NCI-H128 (cell line): ENCODE results near the gene ITGAV.
"Not testable (repeated sequence)": the region's sequence is repeated elsewhere in the genome, so short reads cannot be mapped to it uniquely, and the experiment has no call there.

Source experiments
- DNase-seq: peaks from one replicate; lab custom pipeline; 2025; ENCODE audit not compliant: unreplicated experiment; lab: John Stamatoyannopoulos, UW

ITGAV gene

DNA sequence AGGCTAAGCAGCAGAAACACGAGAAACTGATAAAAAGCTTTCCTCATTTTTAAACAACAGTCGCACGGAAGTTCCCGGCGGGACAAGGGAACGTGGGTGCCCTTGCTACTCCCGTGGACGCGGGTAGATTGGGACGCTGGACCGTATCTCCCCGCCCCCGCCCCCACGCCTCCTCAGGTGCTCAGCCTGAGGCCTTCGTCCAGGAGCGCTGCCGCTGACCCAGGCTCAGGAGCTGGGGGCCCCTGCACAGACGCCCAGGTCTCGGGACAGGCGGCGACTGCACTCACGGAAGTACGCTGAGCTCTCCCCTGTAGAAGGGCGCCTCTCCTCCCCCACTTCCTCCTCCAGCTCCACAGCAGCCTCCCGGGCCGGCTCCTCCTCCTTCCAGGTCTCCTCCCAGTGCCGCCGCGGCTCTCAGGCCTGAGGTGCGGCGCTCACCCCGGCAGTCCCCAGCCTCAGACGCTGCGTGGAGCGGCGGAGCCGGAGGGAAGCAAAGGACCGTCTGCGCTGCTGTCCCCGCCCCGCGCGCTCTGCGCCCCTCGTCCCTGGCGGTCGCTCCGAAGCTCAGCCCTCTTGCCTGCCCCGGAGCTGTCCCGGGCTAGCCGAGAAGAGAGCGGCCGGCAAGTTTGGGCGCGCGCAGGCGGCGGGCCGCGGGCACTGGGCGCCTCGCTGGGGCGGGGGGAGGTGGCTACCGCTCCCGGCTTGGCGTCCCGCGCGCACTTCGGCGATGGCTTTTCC is at the start of gene ITGAV:
Gene ITGAV (plus strand): TSS at position 445 of the 738 bp plus-strand sequence. CDS start 283 bp downstream, at position 728.
- peak; percentile 29 for DNase-seq

DNA sequence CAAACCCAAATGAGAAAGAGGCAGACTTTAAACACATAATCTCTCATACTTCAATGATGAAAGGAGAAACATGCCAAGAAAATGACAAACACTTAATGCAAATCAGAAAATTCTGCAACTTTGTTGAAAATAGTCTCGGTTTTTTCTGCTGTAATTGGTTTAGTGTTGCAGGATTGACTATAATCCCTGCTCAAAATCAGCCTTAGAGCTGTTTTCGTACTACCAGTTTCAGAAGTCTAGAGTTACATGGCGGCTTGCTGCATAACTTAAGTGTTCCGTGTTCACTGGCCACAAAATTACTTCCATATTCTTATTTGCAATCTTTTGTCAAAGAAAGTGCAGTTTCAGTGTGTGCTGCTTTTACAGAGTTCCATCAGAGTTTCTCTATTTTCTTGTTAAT is 48.9 kb upstream of the ITGAV start:
- no peak for DNase-seq

DNA sequence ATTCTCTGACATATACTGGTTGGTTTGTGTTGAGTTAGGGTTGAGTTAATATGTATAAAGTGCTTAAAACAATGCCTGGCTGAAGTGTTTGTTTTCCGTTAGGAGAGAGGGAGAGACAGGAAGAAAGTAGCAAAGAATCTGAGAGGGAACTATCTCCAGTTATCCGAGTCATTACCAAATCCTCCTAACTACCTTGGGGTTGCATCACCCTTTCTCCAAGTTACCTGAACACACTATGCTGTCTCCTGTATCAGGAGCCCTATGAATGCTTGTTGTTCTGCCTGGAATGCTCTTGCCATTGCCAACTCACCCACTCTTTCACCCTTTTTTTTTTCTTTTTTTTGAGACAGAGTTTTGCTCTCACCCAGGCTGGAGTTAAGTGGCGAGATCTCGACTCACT is 47.9 kb upstream of the ITGAV start:
- DNase-seq: no peak

DNA sequence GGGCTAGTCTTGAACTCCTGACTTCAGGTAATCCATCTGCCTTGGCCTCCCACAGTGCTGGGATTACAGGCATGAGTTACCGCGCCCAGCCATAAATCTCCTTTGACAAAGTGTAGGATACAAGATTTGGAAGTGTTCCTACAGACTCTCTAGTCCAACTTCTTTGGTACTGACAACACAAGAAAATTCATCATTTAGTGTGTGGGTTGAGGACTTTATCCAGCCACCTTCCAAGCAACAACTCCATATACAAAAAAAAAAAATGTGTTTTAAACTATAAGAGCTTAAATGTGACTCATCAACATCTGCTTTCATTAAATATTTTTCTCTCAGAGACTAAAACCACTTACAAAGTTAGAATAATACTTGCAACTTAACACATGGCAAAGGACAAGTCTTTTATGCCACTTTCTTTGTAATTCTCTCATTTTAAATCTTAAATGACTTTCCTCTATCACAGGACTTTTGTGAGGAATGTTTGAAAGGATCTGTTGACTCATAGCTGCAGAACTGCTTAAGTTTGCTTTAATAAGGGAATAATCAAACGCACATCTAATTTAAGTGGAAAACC is 46.2 kb upstream of the ITGAV start:
- no peak for DNase-seq

DNA sequence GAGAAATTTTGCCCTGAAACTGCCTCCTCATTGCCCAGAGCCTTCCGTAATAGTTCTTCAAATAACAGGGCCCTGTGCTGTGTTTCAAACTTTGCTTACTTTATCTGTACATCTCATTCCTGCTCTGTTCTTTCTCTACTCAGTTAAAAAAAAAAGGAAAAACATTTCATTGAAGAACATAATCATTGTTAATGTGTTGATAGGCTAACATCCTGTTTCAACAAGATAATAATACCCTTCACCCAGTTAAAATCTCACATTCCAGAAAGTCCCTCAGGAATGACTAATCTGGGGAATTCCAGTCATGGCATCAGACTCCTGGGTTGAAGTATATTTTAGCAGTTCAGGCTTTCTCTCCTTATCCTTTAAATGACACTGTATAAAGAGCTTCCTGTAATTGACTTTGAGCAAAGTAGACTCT is 45.6 kb upstream of the ITGAV start:
- DNase-seq: no peak

DNA sequence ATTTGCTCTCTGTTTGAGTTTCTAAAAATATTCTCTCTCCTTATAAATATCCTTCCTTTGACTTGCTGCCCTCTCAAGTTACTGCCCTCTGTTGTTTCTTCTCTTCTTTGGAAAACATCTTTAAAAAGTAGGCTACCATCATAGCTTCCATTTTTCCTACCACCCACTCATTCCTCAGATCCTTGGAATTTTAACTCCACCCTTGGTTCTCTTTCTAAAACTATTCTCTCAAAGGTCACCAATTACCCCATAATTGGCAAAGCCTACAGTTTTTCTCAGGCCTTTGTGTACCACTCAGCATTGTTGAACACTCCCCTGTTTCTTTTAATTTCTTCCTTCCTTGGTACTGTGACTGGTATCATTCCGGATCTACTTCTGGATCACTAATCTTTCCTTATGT is 43.0 kb upstream of the ITGAV start:
- DNase-seq: no peak

DNA sequence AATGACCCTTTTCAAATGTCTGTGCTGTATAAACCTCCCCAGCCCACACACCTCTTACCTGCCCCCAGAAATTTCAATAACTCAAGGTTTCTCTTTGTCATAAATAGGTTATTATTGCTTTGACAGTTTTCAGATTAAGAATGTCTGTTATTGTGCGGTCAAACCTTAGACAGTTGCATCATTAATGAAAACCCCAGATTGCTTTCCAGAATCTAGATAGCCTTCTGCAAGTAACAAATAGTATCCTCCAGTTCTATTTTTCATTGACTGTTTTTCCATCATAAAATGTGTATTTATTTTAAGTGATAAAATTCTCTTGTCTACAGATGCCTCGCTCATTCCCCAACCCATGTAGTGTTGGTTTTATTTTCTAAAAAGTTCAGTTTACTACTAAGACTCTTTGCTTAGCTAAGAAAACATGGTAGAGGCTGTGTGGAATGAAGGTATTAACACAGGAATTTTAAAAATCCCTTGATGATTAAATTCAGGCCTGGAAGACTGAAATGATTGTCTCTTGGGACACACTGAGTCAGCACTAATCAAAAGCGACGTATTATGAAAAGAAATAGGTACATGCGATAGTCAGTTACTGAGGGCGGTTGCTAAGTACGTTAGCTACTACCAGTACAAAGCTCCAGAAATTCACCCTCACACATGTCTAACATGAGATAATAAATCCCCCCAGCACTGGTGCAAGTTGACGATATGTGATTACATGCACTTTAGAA is 38.4 kb upstream of the ITGAV start:
- no peak for DNase-seq

DNA sequence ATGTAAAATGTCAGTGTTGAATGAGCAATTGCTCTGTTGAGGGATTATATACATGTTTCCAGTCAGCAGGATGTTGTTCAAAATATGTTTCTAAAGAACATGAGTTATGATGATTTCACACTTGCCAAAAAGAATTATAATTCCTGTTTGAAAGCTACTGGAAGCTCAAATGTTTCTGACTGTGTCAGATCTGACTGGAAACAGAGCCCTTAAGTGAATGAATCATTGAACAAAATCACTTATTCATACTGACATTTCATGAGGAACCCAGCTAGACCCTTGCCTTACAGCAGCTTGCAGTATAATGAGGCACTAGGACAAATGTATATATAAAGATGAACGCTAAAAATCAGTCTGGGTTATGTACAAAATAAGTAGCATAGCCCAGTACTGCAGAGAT is 35.4 kb upstream of the ITGAV start:
- DNase-seq: no peak

DNA sequence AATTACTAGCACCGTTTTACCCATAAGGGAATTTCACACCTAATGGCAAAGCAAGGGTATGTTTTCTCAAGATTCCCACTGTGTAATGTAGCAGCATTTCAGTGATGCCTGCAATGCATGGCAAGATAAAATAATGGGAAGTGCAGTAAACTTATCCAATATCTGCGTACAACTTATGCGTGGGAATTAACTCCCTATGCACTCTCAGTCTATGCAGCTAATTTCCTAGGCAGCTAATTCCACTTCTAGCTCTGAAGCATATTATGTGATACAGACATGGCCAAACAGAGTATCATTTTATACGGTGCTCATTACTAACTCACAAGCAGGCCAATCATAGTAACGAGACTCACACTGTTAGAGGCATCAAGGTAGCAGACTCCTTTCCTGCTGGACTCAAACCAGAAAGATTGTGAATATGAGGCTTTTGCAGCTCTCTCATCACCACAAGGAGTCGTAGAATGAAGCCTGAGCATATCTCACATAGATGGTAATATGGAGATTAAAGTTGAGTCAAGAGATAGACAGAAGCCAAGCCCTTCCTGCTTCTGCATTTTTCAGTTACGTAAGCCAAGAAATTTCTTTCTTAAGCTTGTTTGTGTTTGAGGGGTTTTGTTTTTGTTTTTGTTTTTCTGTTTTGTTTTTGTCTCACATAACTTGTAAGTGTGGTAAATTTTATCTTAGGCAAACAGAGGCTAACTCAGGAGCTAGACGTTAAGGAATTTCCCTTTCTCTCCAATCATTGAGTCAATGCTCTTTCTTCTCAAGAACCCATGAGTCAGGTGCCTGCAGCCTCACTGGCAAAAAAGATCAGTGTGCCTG is 34.8 kb upstream of the ITGAV start:
- DNase-seq: no peak

DNA sequence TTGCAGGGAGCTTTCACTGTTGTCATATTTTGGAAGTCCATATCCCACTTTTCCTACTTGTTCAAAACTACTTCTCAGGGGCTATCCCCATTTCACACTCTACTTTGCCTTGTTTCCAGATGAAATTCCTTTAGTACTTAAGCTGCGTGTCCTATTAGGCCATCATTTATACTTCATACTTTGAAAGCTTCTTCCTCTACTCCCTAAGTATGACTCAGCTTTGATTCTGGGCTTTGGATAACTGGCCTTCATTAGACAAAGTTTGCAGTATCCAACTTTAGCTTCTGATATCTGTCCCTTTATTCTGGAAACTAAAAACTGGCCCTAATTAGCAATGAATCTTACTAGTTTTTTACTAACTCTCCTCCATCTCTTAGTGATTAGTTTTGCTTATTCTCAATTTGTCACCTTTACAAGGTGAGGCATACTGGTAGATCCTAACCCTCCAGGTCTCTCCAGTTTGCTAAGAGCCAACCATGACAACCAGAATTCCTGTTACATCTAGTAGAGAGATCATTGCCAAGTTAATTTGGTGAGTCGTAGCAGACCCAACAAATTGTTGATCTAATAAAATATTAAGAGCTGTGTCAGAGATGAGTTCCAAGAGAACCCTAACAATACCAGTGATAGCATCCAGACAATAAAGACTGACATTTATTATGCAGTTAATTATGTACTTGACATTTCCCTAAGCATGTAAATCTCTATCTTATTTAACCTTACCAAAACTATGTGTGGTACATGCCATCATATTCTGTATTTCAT is 31.2 kb upstream of the ITGAV start:
- DNase-seq: no peak

DNA sequence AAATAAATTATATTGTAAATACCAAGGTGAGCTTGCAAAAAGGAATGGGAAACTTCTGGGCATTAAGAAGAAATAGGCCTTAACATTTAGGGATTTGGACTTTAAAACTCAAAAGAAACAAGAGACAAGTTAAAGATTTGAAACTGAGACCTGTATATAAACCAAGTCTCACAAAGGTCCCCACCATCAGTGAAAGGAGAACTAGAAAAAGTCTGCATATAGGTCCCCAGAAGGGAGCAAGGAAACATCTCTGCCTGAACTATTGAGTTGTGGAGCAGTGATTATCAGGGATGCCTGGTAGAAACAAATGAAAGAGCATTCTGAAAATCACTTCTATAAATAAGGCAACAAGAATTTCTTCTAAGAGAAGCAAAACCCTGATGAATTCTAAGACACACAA is 30.5 kb upstream of the ITGAV start:
- no peak for DNase-seq

DNA sequence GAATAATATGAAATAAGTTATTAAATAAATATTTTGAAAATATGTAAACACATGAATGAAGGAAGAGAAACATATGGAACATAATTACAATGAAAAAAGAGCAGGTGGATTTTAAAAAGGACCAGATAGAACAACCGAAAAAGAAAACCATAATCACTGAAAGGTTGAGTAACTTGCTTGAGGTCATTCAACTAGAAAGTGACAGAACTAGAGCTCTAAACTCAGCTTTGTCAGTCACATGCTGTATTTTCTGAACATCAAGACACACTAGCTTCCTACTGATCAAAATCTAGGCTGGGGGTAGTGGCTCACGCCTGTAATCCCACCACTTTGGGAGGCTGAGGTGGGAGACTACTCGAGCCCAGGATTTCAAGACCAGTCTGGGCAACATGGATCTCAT is 30.0 kb upstream of the ITGAV start:
- DNase-seq: no peak

DNA sequence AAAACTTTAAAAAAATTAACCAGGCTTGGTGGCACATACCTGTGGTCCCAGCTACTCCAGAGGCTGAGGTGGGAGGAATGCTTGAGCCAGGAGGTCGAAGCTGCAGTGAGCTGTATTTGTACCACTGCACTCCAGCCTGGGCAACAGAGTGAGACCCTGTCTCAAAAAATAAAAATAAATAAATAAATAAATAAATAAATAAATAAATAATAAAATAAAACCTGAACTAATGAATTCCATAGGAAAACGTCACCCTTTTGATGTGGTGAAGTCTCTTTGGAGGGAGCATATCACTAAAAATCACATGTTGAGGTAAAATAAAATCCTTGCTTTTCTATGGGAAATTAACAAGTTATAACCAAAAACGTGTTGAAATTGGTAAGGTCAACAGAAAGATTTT is 29.6 kb upstream of the ITGAV start:
- no peak for DNase-seq

DNA sequence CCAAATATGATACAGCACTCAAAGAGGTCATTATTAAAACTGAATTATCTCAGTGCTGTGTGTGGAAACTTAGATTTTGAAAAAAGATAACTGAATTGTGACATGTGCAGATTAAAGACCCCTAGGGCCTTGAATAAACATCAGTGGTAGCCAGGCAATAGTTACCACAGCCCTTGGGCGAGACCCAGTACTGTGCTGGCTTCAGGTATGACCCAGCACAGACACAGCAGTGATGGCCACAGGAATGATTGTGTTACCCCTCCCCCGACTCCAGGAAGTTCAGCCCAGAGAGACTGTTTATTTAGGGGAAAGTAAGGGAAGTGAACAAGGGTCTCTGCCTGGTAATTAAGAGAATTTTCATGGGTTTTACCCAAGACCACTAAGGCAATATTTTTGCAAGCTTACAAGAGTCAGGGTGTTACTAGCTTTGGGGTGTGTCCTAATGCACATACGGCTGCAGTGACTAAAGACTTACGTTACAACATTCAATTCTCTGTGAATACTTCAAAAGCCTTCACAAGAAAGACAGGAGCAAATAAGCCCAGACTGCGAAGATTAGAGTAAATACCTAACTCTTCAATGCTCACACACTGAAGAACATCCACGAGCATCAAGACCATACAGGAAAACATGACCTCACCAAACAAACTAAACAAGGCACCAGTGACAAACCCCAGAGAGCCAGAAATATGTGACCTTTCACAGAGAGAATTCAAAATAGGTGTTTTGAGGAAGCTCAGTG is 28.2 kb upstream of the ITGAV start:
- DNase-seq: no peak

DNA sequence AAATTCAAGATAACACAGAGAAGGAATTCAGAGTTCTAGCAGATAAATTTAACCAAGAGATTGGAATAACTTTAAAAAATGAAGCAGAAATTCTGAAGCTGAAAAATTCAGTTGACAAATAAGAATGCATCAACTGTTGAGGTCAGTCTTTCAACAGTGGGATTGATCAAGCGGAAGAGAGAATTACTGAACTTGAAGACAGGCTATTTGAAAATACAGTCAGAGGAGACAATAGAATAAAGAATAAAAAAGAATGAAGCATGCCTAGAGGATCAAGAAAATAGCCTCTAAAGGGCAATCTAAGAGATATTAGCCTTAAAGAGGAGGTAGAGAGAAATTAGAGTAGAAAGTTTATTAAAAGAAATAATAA is 27.7 kb upstream of the ITGAV start:
- DNase-seq: no peak

DNA sequence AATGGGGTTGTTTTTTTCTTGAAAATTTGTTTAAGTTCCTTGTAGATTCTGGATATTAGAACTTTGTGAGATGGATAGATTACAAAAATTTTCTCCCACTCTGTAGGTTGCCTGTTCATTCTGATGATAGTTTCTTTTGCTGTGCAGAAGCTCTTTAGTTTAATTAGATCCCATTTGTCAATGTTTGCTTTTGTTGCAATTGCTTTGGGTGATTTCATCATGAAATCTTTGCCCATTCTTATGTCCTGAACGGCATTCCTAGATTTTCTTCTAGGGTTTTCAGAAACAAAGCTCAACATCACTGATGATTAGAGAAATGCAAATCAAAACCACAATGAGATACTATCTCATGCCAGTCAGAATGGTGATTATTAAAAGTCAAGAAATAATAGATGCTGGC is 21.3 kb upstream of the ITGAV start:
- DNase-seq: not testable (repeated sequence)

DNA sequence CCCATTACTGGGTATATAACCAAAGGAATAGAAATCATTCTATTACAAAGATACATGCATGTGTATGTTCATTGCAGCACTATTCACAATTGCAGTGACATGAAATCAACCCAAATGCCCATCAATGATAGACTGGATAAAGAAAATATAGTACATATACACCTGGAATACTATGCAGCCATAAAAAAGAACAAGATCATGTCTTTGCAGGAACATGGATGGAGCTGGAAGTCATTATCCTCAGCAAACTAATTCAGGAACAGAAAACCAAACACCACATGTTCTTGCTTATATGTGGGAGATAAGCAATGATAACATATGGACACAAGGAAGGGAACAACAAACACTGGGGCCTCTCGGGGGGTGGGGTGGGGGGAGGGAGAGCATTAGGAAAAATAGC is 20.7 kb upstream of the ITGAV start:
- DNase-seq: not testable (repeated sequence)

DNA sequence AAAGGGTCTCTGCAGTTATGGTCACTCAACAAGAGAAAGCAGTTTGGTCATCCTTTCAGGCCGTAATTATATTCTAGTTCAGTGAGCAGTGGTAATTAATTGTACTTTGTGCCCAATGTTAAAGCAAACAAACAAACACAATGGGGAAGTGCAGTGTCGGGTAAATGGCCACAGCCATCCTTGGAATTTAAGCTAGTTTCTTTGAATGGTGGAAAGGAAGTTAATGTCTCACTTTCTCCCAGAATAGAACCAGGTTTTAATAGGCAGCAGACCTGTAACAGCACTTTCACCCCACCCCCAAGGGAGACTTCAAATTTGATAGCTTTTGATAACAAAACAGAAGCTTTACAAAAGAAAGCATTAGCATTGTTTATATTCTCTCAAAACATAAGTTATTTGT is 20.0 kb upstream of the ITGAV start:
- DNase-seq: no peak

DNA sequence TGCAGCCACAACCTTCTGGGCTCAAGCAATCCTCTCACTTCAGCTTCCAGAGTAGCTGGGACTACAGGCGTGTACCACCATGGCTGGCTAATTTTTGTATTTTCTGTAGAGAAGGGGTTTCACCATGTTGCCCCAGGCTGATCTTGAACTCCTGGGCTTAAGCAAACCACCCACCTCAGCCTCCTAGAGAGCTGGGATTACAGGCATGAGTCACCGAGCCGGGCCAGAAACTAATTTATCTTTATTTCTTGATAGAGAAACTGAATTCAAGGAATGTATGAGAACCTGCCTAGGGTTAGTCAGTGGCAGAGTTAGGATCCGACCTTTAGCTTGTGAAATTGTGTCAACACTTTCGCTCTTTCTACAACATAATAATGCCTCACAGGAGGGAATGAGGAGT is 19.3 kb upstream of the ITGAV start:
- DNase-seq: no peak

DNA sequence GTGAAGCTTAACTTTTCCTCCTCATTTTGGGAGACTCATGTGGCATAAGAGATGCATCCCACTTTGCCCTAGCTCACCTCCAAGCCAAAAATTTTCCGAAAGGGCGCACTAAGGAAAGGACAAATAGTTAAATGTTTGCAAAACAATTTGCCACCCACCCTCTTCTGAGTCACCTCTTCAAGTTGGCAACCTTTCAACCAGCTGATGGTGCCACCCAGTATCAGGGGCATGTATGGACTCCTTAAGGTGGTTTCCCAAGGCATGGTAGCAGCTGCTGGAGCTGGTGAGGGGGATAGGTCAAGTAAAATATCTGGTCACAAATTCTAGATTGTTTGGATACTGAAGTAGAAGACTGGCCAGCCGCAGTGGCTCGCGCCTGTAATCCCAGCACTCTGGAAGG is 17.2 kb upstream of the ITGAV start:
- no peak for DNase-seq
